LNCAP (cell line): ENCODE results near the gene NIPAL4.
A peak's percentile ranks its signal among the peaks of the same experiment; 100 is the strongest.

Experiments used
- CTCF ChIP-seq: fragments of 450-650 bp; IDR thresholded peaks from 2 replicates; pipeline ENCODE4 v1.5.1; 2017; ENCODE audit warnings: mild to moderate bottlenecking

NIPAL4 gene

DNA sequence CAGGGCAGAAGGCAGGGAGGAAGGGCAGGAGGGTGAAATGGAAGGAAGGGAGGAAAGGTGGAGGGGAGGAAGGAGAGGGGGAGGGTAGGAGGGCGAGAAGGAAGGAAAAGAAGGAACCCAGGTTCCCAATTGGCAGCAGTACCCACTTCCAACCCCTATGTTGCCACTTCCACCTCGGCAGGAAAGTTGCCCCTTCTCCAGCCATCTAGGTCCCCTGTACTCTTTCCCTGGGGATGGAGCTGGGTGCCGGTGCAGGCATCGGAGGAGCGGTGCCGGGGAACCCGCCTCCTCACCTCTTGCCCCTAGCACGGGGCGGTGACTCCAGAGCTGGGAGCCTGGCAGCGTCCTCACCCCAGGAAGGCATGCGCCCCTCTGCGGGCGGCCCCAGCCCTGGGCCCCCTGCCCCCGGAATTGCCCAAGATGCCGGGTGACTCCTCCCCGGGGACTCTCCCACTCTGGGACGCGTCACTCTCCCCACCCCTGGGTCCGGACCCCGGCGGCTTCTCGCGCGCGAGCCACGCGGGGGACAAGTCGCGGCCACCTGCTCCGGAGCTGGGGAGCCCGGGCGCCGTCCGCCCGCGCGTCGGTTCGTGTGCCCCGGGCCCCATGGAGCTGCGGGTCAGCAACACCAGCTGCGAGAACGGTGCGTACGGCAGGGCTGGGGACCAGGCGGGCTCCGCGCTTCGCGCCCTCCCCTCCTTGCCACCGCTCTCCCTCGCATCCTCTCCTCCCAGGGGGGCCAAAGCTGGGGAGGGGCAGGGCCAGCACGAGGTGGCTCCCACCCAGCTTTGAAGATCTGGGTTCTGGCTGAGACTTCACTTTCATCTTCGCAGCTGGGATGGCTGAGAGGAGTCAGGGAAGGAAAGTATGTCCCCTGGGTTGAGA, at the start of gene NIPAL4:
TSS of gene NIPAL4 (plus strand) at position 499 of the 885 bp plus-strand sequence. CDS start at position 607, 108 bp downstream.
- no peak for TF ChIP-seq CTCF

- TF ChIP-seq CTCF, result no peak
Measured at GRCh38 chr5:157415838-157416237, 44.2 kb upstream of the NIPAL4 start.

DNA sequence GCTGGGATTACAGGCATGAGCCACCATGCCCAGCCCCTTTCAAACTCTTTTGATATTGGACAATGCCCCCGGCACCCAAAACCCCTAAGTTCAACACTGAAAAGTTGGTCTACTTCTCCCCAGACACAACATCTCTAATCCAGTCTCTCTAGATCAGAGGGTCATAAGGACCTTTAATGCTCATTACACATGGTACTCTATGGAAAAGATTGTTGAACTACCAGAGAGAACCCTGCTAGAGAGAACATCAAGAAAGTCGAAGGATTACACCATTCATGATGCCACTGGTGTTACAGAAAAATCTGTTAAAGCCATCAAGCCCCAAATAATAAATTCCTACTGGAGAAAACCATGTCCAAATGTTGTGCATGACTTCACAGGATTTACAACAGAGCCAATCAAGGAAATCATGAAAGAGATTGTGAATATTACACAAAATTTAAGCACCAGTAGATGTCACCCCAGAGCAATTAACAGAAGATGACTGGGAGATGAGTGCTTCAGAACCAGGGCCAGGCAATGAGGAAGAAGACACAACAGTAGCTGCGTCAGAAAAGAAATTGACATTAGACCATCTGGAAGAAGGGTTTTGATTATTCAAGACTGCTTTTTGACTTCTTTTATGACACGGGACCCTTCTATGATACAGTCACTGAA, 28.3 kb upstream of the NIPAL4 start:
- TF ChIP-seq CTCF, result peak; percentile 50

GRCh38 chr5:157434096-157434495, 25.9 kb upstream of the NIPAL4 start:
- TF ChIP-seq CTCF, result no peak

DNA sequence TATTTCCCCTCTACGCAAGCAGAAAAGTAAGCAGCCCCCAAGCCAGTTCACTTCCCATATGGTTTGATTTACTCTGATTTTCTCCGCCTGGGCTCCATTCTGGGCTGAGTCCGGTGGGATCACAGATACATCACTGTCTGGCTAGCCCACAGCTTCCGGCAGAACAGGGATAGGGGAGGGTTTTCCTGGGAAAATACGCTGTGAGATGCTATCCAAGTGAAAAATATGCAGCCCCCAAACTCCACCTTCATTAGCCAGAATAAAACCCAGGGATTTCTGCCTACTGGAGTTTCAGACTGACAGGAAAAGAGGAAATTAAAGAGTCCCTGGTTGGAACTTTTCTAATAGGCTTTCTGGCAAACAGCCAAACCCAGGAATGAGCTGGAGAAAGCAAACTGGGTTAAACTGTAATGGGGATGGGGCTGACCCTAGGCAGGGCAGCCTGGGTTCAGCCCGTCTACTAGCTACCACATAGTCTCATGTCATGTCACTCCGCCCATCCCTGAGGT, 16.9 kb upstream of the NIPAL4 start:
- no peak for TF ChIP-seq CTCF

GRCh38 chr5:157444224-157444623, 15.8 kb upstream of the NIPAL4 start:
- no peak for TF ChIP-seq CTCF

DNA sequence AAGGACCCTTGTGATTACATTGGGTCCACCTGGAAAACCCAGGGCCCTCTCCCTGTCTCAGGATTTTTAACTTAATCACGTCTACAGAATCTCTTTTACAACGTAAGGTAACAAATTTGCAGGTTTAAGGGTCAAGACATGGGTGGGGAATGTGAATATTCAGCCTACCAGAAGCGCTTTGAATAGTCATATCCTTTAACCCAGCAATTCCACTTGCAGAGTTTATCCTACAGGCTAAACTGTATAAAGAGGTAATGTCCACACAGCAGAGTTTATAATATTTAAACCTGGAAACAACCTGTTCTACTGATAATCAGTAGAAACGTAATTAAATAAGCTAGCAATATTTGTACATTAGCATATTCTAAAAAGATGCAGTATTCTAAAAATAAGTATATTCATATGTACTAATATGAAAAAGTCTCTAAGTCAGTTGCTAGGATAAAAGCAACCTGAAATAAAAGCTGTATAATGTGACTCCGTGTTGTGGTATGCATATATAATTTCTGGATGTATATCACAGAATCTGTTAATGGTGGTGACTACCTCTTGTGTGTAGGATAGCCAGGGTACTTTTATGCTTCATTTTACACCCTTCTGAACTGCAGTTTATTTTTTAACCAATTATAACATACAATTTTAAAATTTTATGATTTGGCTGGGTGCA, 14.1 kb upstream of the NIPAL4 start:
- no peak for TF ChIP-seq CTCF
